SIG-M5 treated with dmso at 0.1 percent for 504 hours (cell line): ENCODE results near the gene TRAM2.
"Not testable (repeated sequence)": the region's sequence is repeated elsewhere in the genome, so short reads cannot be mapped to it uniquely, and the experiment has no call there.

Source experiments
- DNase-seq: peaks from one replicate; lab custom pipeline; 2025; ENCODE audit not compliant: unreplicated experiment; lab: John Stamatoyannopoulos, UW

TRAM2 gene

GRCh38 chr6:52495922-52496321 lies 80.9 kb downstream of the TRAM2 start:
- no peak for DNase-seq

GRCh38 chr6:52494298-52495072 lies 82.4 kb downstream of the TRAM2 start:
- no peak for DNase-seq

- DNase-seq: no peak
Measured at GRCh38 chr6:52493669-52494068, 83.2 kb downstream of the TRAM2 start.

GRCh38 chr6:52491203-52492069 lies 85.4 kb downstream of the TRAM2 start:
- DNase-seq: peak; percentile 13

- DNase-seq: no peak
Measured at GRCh38 chr6:52489881-52490280, 87.0 kb downstream of the TRAM2 start.

- no peak for DNase-seq
Measured at GRCh38 chr6:52483671-52484003, 93.2 kb downstream of the TRAM2 start.

- DNase-seq: no peak
Measured at GRCh38 chr6:52482903-52483670, 93.8 kb downstream of the TRAM2 start.

GRCh38 chr6:52475307-52475706 lies 101.6 kb downstream of the TRAM2 start:
- no peak for DNase-seq

- DNase-seq: no peak
Measured at GRCh38 chr6:52474173-52474572, 102.7 kb downstream of the TRAM2 start.

- not testable (repeated sequence) for DNase-seq
Measured at GRCh38 chr6:52461194-52461593, 115.7 kb downstream of the TRAM2 start.

- no peak for DNase-seq
Measured at GRCh38 chr6:52457096-52457495, 119.8 kb downstream of the TRAM2 start.

- DNase-seq: no peak
Measured at GRCh38 chr6:52454556-52454955, 122.3 kb downstream of the TRAM2 start.
